A549 (cell line): ENCODE data around the gene ADAMTSL4. TPM values are rescaled to one million over a fixed set of nuclear protein-coding genes. Genes with fewer than 3 reads are reported as not detected.

Experiments
- BHLHE40 ChIP-seq: IDR thresholded peaks from 2 replicates; pipeline ENCODE4 v1.6.1; 2012; ENCODE audit warnings: low read depth, low read length, inconsistent platforms
- CBX2 ChIP-seq: fragments of 200-600 bp; sonication (generic); IDR thresholded peaks from 2 replicates; pipeline ENCODE4 v1.6.1; 2016; ENCODE audit warnings: low read depth, mild to moderate bottlenecking, borderline replicate concordance
- CBX8 ChIP-seq: fragments of 200-600 bp; sonication (generic); IDR thresholded peaks from 2 replicates; pipeline ENCODE4 v1.6.1; 2016
- CEBPB ChIP-seq, 2 experiments: fragments of >200 bp in 1 of 2; sonication (Bioruptor Twin) in 1 of 2; formaldehyde crosslinking in 1 of 2; IDR thresholded peaks; 2 replicates each; pipeline ENCODE4 v1.6.1; 2012 to 2016
- CHD2 ChIP-seq: fragments of 150-350 bp; IDR thresholded peaks from 2 replicates; pipeline ENCODE4 v1.6.1; 2014; ENCODE audit warnings: low read length; ENCODE audit not compliant: partially characterized antibody
- EHF ChIP-seq: fragments of 250-450 bp; sonication (Bioruptor Pico); IDR thresholded peaks from 2 replicates; pipeline ENCODE4 v1.5.0; 2020; ENCODE audit warnings: mild to moderate bottlenecking
- EHMT2 ChIP-seq: fragments of 200-600 bp; sonication (generic); IDR thresholded peaks from 2 replicates; pipeline ENCODE4 v1.6.1; 2016; ENCODE audit warnings: antibody characterized with exemption, low read depth, mild to moderate bottlenecking, moderate library complexity
- ELK1 ChIP-seq: fragments of 150-350 bp; IDR thresholded peaks from 2 replicates; pipeline ENCODE4 v1.6.1; 2014; ENCODE audit warnings: low read depth, mild to moderate bottlenecking, low read length
- EP300 ChIP-seq, 2 experiments: fragments of >200 bp; sonication (Bioruptor Twin); formaldehyde crosslinking; IDR thresholded peaks; 2 replicates in 1 of 2; 3 replicates in 1 of 2; pipeline ENCODE4 v1.6.1; 2016 to 2017
- ESRRA ChIP-seq: fragments of 150-350 bp; IDR thresholded peaks from 2 replicates; pipeline ENCODE4 v1.6.1; 2014; ENCODE audit warnings: mild to moderate bottlenecking, low read length, borderline replicate concordance
- FOXS1 ChIP-seq: fragments of 250-450 bp; sonication (Bioruptor Pico); IDR thresholded peaks from 2 replicates; pipeline ENCODE4 v1.5.0; 2020; ENCODE audit warnings: mild to moderate bottlenecking, moderate library complexity
- GATA3 ChIP-seq: IDR thresholded peaks from 2 replicates; pipeline ENCODE4 v1.6.1; 2012; ENCODE audit warnings: borderline replicate concordance
- HDAC2 ChIP-seq: fragments of 200-600 bp; sonication (generic); IDR thresholded peaks from 2 replicates; pipeline ENCODE4 v1.6.1; 2016
- HEYL ChIP-seq: fragments of 250-450 bp; sonication (Bioruptor Pico); IDR thresholded peaks from 2 replicates; pipeline ENCODE4 v1.8.0; 2021; ENCODE audit warnings: mild to moderate bottlenecking, moderate library complexity
- HOXA7 ChIP-seq: fragments of 250-450 bp; sonication (Bioruptor Pico); IDR thresholded peaks from 2 replicates; pipeline ENCODE4 v1.5.0; 2020; ENCODE audit warnings: mild to moderate bottlenecking, moderate library complexity
- JUNB ChIP-seq: fragments of >200 bp; sonication (Bioruptor Twin); formaldehyde crosslinking; IDR thresholded peaks from 2 replicates; pipeline ENCODE4 v1.6.1; 2016
- KDM1A ChIP-seq: fragments of 200-600 bp; sonication (generic); IDR thresholded peaks from 2 replicates; pipeline ENCODE4 v1.6.1; 2016; ENCODE audit warnings: low read depth, mild to moderate bottlenecking
- KDM5A ChIP-seq: fragments of 200-600 bp; sonication (generic); IDR thresholded peaks from 2 replicates; pipeline ENCODE4 v1.6.1; 2016; ENCODE audit warnings: antibody characterized with exemption, mild to moderate bottlenecking
- MAZ ChIP-seq: fragments of 150-350 bp; IDR thresholded peaks from 2 replicates; pipeline ENCODE4 v1.6.1; 2014; ENCODE audit warnings: antibody characterized with exemption, low read depth, low read length, borderline replicate concordance
- MYC ChIP-seq: IDR thresholded peaks from 2 replicates; pipeline ENCODE4 v1.6.1; 2012; ENCODE audit warnings: mild to moderate bottlenecking, inconsistent platforms, low read length, improper control_type of control experiment, borderline replicate concordance
- NFE2L2 ChIP-seq: fragments of 150-350 bp; conservative IDR thresholded peaks from 2 replicates; pipeline ENCODE4 v1.6.1; 2014; ENCODE audit warnings: low read length
- NPAS2 ChIP-seq: fragments of 250-450 bp; sonication (Bioruptor Pico); IDR thresholded peaks from 2 replicates; pipeline ENCODE4 v1.8.0; 2022; ENCODE audit warnings: mild to moderate bottlenecking, moderate library complexity, borderline replicate concordance
- PBX3 ChIP-seq: IDR thresholded peaks from 2 replicates; pipeline ENCODE4 v1.6.1; 2012
- PHF8 ChIP-seq: fragments of 200-600 bp; sonication (generic); IDR thresholded peaks from 2 replicates; pipeline ENCODE4 v1.6.1; 2016; ENCODE audit warnings: low read depth, mild to moderate bottlenecking, antibody characterized with exemption, moderate library complexity, borderline replicate concordance
- POLR2A ChIP-seq: IDR thresholded peaks from 2 replicates; pipeline ENCODE4 v1.6.1; 2012; ENCODE audit warnings: mild to moderate bottlenecking, low read length
- POLR2AphosphoS2 ChIP-seq: conservative IDR thresholded peaks from 2 replicates; pipeline ENCODE4 v1.6.1; 2012; ENCODE audit warnings: low read length, improper control_type of control experiment, inconsistent platforms
- RAD21 ChIP-seq, 2 experiments: fragments of >200 bp in 1 of 2; sonication (Bioruptor Twin) in 1 of 2; formaldehyde crosslinking in 1 of 2; IDR thresholded peaks in 1 of 2; conservative IDR thresholded peaks in 1 of 2; 2 replicates in 1 of 2; 3 replicates in 1 of 2; pipeline ENCODE4 v1.6.1; 2012 to 2018; ENCODE audit warnings: inconsistent platforms in 1 of 2
- RARB ChIP-seq: fragments of 250-450 bp; sonication (Bioruptor Pico); IDR thresholded peaks from 2 replicates; pipeline ENCODE4 v1.8.0; 2021; ENCODE audit warnings: mild to moderate bottlenecking, moderate library complexity
- RNF2 ChIP-seq: fragments of 200-600 bp; sonication (generic); IDR thresholded peaks from 2 replicates; pipeline ENCODE4 v1.6.1; 2016; ENCODE audit warnings: low read depth, mild to moderate bottlenecking, antibody characterized with exemption, moderate library complexity, borderline replicate concordance
- SMC3 ChIP-seq: fragments of >200 bp; sonication (Bioruptor Twin); formaldehyde crosslinking; IDR thresholded peaks from 3 replicates; pipeline ENCODE4 v1.6.1; 2018; ENCODE audit warnings: inconsistent platforms
- SREBF2 ChIP-seq: fragments of 450-650 bp; IDR thresholded peaks from 2 replicates; pipeline ENCODE4 v1.6.1; 2014; ENCODE audit warnings: mild to moderate bottlenecking, moderate library complexity
- TFCP2L1 ChIP-seq: fragments of 250-450 bp; sonication (Bioruptor Pico); IDR thresholded peaks from 2 replicates; pipeline ENCODE4 v1.5.0; 2021; ENCODE audit warnings: mild to moderate bottlenecking
- TP53 ChIP-seq: fragments of 250-450 bp; sonication (Bioruptor Pico); IDR thresholded peaks from 2 replicates; pipeline ENCODE4 v1.5.0; 2021; ENCODE audit warnings: mild to moderate bottlenecking, moderate library complexity
- ZC3H11A ChIP-seq: fragments of 450-650 bp; IDR thresholded peaks from 2 replicates; pipeline ENCODE4 v1.6.1; 2014; ENCODE audit warnings: antibody characterized with exemption, mild to moderate bottlenecking
- ZFP36 ChIP-seq: fragments of 450-650 bp; IDR thresholded peaks from 2 replicates; pipeline ENCODE4 v1.6.1; 2014; ENCODE audit warnings: borderline replicate concordance; ENCODE audit not compliant: partially characterized antibody
- ZNF302 ChIP-seq: fragments of 250-450 bp; sonication (Bioruptor Pico); IDR thresholded peaks from 2 replicates; pipeline ENCODE4 v1.9.0; 2021; ENCODE audit warnings: inconsistent platforms, mild to moderate bottlenecking, moderate library complexity
- ZSCAN20 ChIP-seq: fragments of 250-450 bp; sonication (Bioruptor Pico); IDR thresholded peaks from 2 replicates; pipeline ENCODE4 v1.8.0; 2022; ENCODE audit warnings: mild to moderate bottlenecking, moderate library complexity
- polyA plus RNA-seq, 4 experiments: library from polyadenylated mRNA; depleted of rRNA in 3 of 4; stranded (reverse); fragments of >200 nt; fragmentation: RNase III in 1 of 4; extraction: RNeasy Plus Mini Kit Qiagen cat#74134 plus additional on column Dnase treatment in 1 of 4; gene quantifications; 2 replicates in 3 of 4; 3 replicates in 1 of 4; pipeline ENCODE4 v1.2.3, GENCODE V29; 2011 to 2017
- TF ChIP-seq, protein P1 (sequence below): IDR thresholded peaks from 2 replicates; pipeline ENCODE4 v1.6.1; 2012; ENCODE audit warnings: low read depth, borderline replicate concordance
- TF ChIP-seq, protein P2 (sequence below): fragments of >200 bp; sonication (Bioruptor Twin); formaldehyde crosslinking; IDR thresholded peaks from 3 replicates; pipeline ENCODE4 v1.6.1; 2016
- TF ChIP-seq, protein P3 (sequence below): fragments of 250-450 bp; sonication (Bioruptor Pico); IDR thresholded peaks from 2 replicates; pipeline ENCODE4 v1.5.0; 2021; ENCODE audit warnings: mild to moderate bottlenecking, moderate library complexity, borderline replicate concordance

Gene ADAMTSL4
- polyA plus RNA-seq, 2 of the 4 experiments (the other 2 are of a cell fraction): 1.3 to 2.0 TPM

GRCh38 chr1:150561254-150561973, 12.2 kb downstream of the ADAMTSL4 start (continued):
- TF ChIP-seq HDAC2 (no peak), FOXS1 (CRISPR knock-in tag) (no peak), ZC3H11A (no peak), MYC (no peak), RNF2 (no peak), CBX8 (no peak), EHF (CRISPR knock-in tag) (no peak; the same call in 1 of the 2 replicates), PBX3 (no peak), RARB (CRISPR knock-in tag) (no peak), CHD2 (no peak), ELK1 (no peak), TFCP2L1 (CRISPR knock-in tag) (0 out of 2 replicates have a peak, but pooled peaks have one; percentile 7), ZFP36 (no peak), EHMT2 (no peak), ZSCAN20 (CRISPR knock-in tag) (no peak), CBX2 (no peak), RAD21 (conservative IDR thresholded peaks at IDR 0.05 in 1 of 2, IDR thresholded peaks at IDR 0.05 in 1 of 2) (peak; percentile 32 to 60), CEBPB (IDR thresholded peaks at IDR 0.05) (no peak), TP53 (no peak), ESRRA (no peak), BHLHE40 (no peak), EP300 (IDR thresholded peaks at IDR 0.05) (no peak), POLR2AphosphoS2 (peak; percentile 33; the same call in 1 of the 2 replicates), HEYL (CRISPR knock-in tag) (no peak), HOXA7 (no peak), NFE2L2 (no peak), KDM5A (no peak), MAZ (0 out of 2 replicates have a peak, but pooled peaks have one; percentile 11), SMC3 (peak; percentile 37; the same call in 2 of the 3 replicates), POLR2A (peak; percentile 44), GATA3 (no peak; the same call in 1 of the 2 replicates), NPAS2 (CRISPR knock-in tag) (no peak), PHF8 (peak; percentile 45; the same call in 1 of the 2 replicates), SREBF2 (no peak), JUNB (0 out of 2 replicates have a peak, but pooled peaks have one; percentile 24), ZNF302 (CRISPR knock-in tag) (no peak), KDM1A (no peak)
- TF ChIP-seq, protein P1, sequence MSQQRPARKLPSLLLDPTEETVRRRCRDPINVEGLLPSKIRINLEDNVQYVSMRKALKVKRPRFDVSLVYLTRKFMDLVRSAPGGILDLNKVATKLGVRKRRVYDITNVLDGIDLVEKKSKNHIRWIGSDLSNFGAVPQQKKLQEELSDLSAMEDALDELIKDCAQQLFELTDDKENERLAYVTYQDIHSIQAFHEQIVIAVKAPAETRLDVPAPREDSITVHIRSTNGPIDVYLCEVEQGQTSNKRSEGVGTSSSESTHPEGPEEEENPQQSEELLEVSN: 0 out of 2 replicates have a peak, but pooled peaks have one; percentile 39
- TF ChIP-seq, protein P2, sequence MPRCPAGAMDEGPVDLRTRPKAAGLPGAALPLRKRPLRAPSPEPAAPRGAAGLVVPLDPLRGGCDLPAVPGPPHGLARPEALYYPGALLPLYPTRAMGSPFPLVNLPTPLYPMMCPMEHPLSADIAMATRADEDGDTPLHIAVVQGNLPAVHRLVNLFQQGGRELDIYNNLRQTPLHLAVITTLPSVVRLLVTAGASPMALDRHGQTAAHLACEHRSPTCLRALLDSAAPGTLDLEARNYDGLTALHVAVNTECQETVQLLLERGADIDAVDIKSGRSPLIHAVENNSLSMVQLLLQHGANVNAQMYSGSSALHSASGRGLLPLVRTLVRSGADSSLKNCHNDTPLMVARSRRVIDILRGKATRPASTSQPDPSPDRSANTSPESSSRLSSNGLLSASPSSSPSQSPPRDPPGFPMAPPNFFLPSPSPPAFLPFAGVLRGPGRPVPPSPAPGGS: peak; percentile 72; the same call in 2 of the 3 replicates
- TF ChIP-seq, protein P3, sequence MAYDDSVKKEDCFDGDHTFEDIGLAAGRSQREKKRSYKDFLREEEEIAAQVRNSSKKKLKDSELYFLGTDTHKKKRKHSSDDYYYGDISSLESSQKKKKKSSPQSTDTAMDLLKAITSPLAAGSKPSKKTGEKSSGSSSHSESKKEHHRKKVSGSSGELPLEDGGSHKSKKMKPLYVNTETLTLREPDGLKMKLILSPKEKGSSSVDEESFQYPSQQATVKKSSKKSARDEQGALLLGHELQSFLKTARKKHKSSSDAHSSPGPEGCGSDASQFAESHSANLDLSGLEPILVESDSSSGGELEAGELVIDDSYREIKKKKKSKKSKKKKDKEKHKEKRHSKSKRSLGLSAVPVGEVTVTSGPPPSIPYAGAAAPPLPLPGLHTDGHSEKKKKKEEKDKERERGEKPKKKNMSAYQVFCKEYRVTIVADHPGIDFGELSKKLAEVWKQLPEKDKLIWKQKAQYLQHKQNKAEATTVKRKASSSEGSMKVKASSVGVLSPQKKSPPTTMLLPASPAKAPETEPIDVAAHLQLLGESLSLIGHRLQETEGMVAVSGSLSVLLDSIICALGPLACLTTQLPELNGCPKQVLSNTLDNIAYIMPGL: no peak
